Fibroblast of pulmonary artery (primary cell): ENCODE data around the gene GCC2.
"Not testable (repeated sequence)": the region's sequence is repeated elsewhere in the genome, so short reads cannot be mapped to it uniquely, and the experiment has no call there.

Experiments used
- DNase-seq: peaks from one replicate; pipeline ENCODE4 v3.0.0-alpha.2; 2010; ENCODE audit warnings: low read depth
- H3K4me3 ChIP-seq: replicated peaks from 2 replicates; pipeline ENCODE4 v1.5.1; 2011; ENCODE audit warnings: low read depth, mild to moderate bottlenecking, control low read depth, low read length, moderate library complexity
- CTCF ChIP-seq: IDR thresholded peaks from 2 replicates; pipeline ENCODE4 v1.5.1; 2011; ENCODE audit warnings: mild to moderate bottlenecking, control low read depth, low read length, inconsistent platforms; ENCODE audit errors: missing control alignments

GCC2 gene

GRCh38 chr2:108417254-108417653 lies 31.8 kb upstream of the GCC2 start:
- TF ChIP-seq CTCF, result no peak
- no peak for DNase-seq
- no peak overlapping the region for H3K4me3 ChIP-seq

DNA sequence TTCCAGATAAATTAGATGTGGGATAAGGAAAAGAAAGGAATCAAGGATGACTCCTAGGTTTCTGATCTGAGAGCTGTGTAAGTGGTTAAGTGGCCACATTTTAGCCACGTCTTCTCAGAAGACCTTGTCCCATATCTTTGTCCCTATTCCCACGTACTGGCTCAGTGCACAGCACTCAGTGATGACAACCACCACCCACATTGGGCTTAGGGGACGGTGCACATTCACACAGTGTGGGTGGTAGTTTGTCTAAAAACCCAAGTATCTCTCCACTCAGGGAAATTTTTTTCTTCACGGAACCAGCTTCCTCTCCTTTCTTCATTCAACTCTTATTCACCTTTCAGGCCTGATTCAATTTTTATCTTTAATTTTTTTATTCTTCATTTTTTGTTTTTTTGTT lies 30.6 kb upstream of the GCC2 start:
- no peak for TF ChIP-seq CTCF
- no peak overlapping the region for H3K4me3 ChIP-seq
- no peak for DNase-seq

- no peak overlapping the region for H3K4me3 ChIP-seq
- TF ChIP-seq CTCF, result no peak
- DNase-seq, result no peak
These were observed 25.9 kb upstream of the GCC2 start for GRCh38 chr2:108423067-108423466.

GRCh38 chr2:108423502-108424251 lies 25.3 kb upstream of the GCC2 start:
- TF ChIP-seq CTCF, result no peak
- DNase-seq, result no peak

GRCh38 chr2:108428286-108429009 lies 20.6 kb upstream of the GCC2 start:
- TF ChIP-seq CTCF, result no peak
- DNase-seq, result no peak
- no peak overlapping the region for H3K4me3 ChIP-seq

More at GRCh38 chr2:108423502-108424251, 25.3 kb upstream of the GCC2 start:
- H3K4me3 ChIP-seq, result no peak overlapping the region

DNA sequence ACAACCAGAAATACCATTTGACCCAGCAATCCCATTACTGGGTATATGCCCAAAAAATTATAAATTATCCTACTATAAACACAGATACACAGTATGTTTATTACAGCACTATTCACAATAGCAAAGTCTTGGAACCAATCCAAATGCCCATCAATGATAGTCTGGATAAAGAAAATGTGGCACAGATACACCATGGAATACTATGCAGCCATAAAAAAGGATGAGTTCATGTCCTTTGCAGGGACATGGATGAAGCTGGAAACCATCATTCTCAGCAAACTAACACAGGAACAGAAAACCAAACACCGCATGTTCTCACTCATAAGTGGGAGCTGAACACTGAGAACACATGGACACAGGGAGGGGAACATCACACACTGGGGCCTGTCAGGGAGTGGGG lies 13.4 kb upstream of the GCC2 start:
- DNase-seq, result not testable (repeated sequence)

GRCh38 chr2:108436976-108437375 lies 12.0 kb upstream of the GCC2 start:
- no peak for DNase-seq
- no peak for TF ChIP-seq CTCF
- H3K4me3 ChIP-seq, result no peak overlapping the region

More for the DNA sequence above, 13.4 kb upstream of the GCC2 start:
- H3K4me3 ChIP-seq, result not testable (repeated sequence)
